NCI-H1092 treated with DMSO at 0.1 percent for 48 hours (cell line): ENCODE measurements around the gene GTF2IRD1.
"Not testable (repeated sequence)": the region's sequence is repeated elsewhere in the genome, so short reads cannot be mapped to it uniquely, and the experiment has no call there.

Source experiments
- DNase-seq: peaks from one replicate; lab custom pipeline; 2025; lab: John Stamatoyannopoulos, UW

The GTF2IRD1 gene

GRCh38 chr7:74467876-74468275 is 14.2 kb downstream of the GTF2IRD1 start:
- DNase-seq, result no peak

GRCh38 chr7:74470504-74470903 is 16.8 kb downstream of the GTF2IRD1 start:
- no peak for DNase-seq

- DNase-seq, result no peak
Observed at GRCh38 chr7:74473116-74473515, 19.4 kb downstream of the GTF2IRD1 start.

GRCh38 chr7:74474271-74474865 is 20.7 kb downstream of the GTF2IRD1 start:
- DNase-seq, result no peak

- no peak for DNase-seq
Observed at GRCh38 chr7:74475243-74475986, 21.7 kb downstream of the GTF2IRD1 start.

GRCh38 chr7:74475987-74476350 is 22.3 kb downstream of the GTF2IRD1 start:
- no peak for DNase-seq

GRCh38 chr7:74476626-74477025 is 22.9 kb downstream of the GTF2IRD1 start:
- no peak for DNase-seq

GRCh38 chr7:74478671-74479065 is 25.0 kb downstream of the GTF2IRD1 start:
- DNase-seq, result no peak

GRCh38 chr7:74479066-74479781 is 25.5 kb downstream of the GTF2IRD1 start:
- peak; percentile 91 for DNase-seq

- peak; percentile 86 for DNase-seq
Observed at GRCh38 chr7:74479961-74480829, 26.5 kb downstream of the GTF2IRD1 start.

GRCh38 chr7:74480861-74481417 is 27.2 kb downstream of the GTF2IRD1 start:
- DNase-seq, result no peak

- DNase-seq, result no peak
Observed at GRCh38 chr7:74481458-74482196, 27.9 kb downstream of the GTF2IRD1 start.

GRCh38 chr7:74482197-74482467 is 28.4 kb downstream of the GTF2IRD1 start:
- DNase-seq, result no peak

- no peak for DNase-seq
Observed at GRCh38 chr7:74482629-74483401, 29.1 kb downstream of the GTF2IRD1 start.

GRCh38 chr7:74483402-74484336 is 30.0 kb downstream of the GTF2IRD1 start:
- no peak for DNase-seq

GRCh38 chr7:74485611-74486010 is 31.9 kb downstream of the GTF2IRD1 start:
- DNase-seq, result no peak

- not testable (repeated sequence) for DNase-seq
Observed at GRCh38 chr7:74488518-74489030, 34.9 kb downstream of the GTF2IRD1 start.

GRCh38 chr7:74489997-74490945 is 36.6 kb downstream of the GTF2IRD1 start:
- no peak for DNase-seq
